PFSK-1 (cell line): Measurements from ENCODE around the gene ING1.

Experiments used
- POLR2AphosphoS5 ChIP-seq: IDR thresholded peaks from 2 replicates; pipeline ENCODE4 v1.6.1; 2012; ENCODE audit warnings: low read depth, mild to moderate bottlenecking, control low read depth, low read length, moderate library complexity
- SIN3A ChIP-seq: IDR thresholded peaks from 2 replicates; pipeline ENCODE4 v1.6.1; 2012; ENCODE audit warnings: mild to moderate bottlenecking, low read length, moderate library complexity, borderline replicate concordance; ENCODE audit not compliant: insufficient read depth
- TAF1 ChIP-seq: IDR thresholded peaks from 2 replicates; pipeline ENCODE4 v1.6.1; 2012; ENCODE audit warnings: low read length, control low read depth, borderline replicate concordance; ENCODE audit not compliant: insufficient read depth
- TF ChIP-seq, protein P1 (sequence below), 2 experiments: IDR thresholded peaks; 2 replicates each; pipeline versions ENCODE4 v1.6.1 to v1.8.0; 2011 to 2012; ENCODE audit warnings: low read depth in 2 of 2, low read length in 2 of 2, control low read depth in 1 of 2, inconsistent platforms in 1 of 2, mild to moderate bottlenecking in 1 of 2, moderate library complexity in 1 of 2; ENCODE audit not compliant: insufficient read depth in 1 of 2

DNA sequence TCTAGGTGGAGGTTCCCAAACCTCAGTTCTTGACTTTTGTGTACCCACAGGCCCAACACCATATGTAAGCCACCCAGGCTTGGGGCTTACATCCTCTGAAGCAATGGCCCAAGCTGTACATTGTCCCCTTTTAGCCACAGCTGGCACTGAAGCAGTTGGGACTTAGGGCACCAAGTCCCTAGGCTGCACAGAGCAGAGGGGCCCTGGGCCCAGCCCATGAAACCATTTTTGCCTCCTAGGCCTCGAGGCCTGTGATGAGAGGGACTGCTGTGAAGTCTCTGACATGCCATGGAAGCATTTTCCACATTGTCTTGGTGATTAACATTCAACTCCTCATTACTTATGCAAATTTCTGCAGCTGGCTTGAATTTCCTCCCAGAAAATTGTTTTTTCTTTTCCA lies 30.2 kb downstream of the ING1 start:
- no peak for TF ChIP-seq POLR2AphosphoS5
- TF ChIP-seq, protein P1, sequence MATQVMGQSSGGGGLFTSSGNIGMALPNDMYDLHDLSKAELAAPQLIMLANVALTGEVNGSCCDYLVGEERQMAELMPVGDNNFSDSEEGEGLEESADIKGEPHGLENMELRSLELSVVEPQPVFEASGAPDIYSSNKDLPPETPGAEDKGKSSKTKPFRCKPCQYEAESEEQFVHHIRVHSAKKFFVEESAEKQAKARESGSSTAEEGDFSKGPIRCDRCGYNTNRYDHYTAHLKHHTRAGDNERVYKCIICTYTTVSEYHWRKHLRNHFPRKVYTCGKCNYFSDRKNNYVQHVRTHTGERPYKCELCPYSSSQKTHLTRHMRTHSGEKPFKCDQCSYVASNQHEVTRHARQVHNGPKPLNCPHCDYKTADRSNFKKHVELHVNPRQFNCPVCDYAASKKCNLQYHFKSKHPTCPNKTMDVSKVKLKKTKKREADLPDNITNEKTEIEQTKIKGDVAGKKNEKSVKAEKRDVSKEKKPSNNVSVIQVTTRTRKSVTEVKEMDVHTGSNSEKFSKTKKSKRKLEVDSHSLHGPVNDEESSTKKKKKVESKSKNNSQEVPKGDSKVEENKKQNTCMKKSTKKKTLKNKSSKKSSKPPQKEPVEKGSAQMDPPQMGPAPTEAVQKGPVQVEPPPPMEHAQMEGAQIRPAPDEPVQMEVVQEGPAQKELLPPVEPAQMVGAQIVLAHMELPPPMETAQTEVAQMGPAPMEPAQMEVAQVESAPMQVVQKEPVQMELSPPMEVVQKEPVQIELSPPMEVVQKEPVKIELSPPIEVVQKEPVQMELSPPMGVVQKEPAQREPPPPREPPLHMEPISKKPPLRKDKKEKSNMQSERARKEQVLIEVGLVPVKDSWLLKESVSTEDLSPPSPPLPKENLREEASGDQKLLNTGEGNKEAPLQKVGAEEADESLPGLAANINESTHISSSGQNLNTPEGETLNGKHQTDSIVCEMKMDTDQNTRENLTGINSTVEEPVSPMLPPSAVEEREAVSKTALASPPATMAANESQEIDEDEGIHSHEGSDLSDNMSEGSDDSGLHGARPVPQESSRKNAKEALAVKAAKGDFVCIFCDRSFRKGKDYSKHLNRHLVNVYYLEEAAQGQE (IDR thresholded peaks at IDR 0.05; ENCODE audit: insufficient read depth in 1 of 2, low read depth in 2 of 2, low read length in 2 of 2): no peak
- TF ChIP-seq SIN3A: no peak
- TF ChIP-seq TAF1: no peak
